GM13977 (cell line): Measurements from ENCODE around the gene PPP1R3G.

ENCODE experiments used
- DNase-seq: peaks from one replicate; pipeline ENCODE4 v3.0.0; 2012; ENCODE audit warnings: low spot score
- in situ Hi-C: fragments of 300-500 bp; cut with MboI; formaldehyde crosslinking; loops from one replicate; pipeline ENCODE4 v1.12.0; 2022; ENCODE audit warnings: low sequenced_read_pairs, low pct_unique_long_range_greater_than_20kb, mixed read lengths, inconsistent platforms; ENCODE audit not compliant: unreplicated experiment
- TF ChIP-seq, protein P1 (sequence below): IDR thresholded peaks from 2 replicates; pipeline ENCODE4 v1.5.1; 2012; ENCODE audit warnings: mild to moderate bottlenecking, control low read depth; ENCODE audit not compliant: insufficient read depth; ENCODE audit errors: extremely low read depth, missing control alignments

Gene PPP1R3G

DNA sequence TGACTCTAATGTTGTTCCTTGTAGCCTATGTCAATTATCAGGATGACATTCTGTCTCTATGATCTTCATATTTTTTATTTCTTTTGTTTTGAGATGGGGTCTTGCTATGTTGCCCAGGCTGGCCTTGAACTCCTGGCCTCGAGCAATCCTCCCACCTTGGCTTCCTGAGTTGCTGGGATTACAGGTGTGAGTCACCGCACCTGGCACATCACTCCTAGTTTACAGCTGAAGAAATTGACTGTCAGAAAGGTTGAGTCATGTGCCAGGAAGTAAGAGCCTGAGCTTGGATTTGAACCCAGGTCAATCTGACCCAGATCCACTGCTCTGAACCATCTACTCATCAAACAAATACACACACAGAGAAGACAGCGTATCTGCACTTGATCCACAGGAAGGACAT lies 14.4 kb downstream of the PPP1R3G start:
- TF ChIP-seq, protein P1, sequence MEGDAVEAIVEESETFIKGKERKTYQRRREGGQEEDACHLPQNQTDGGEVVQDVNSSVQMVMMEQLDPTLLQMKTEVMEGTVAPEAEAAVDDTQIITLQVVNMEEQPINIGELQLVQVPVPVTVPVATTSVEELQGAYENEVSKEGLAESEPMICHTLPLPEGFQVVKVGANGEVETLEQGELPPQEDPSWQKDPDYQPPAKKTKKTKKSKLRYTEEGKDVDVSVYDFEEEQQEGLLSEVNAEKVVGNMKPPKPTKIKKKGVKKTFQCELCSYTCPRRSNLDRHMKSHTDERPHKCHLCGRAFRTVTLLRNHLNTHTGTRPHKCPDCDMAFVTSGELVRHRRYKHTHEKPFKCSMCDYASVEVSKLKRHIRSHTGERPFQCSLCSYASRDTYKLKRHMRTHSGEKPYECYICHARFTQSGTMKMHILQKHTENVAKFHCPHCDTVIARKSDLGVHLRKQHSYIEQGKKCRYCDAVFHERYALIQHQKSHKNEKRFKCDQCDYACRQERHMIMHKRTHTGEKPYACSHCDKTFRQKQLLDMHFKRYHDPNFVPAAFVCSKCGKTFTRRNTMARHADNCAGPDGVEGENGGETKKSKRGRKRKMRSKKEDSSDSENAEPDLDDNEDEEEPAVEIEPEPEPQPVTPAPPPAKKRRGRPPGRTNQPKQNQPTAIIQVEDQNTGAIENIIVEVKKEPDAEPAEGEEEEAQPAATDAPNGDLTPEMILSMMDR, result no peak
- in situ Hi-C loops, result no loop called here
- DNase-seq, result no peak

GRCh38 chr6:5100806-5101205 lies 15.7 kb downstream of the PPP1R3G start:
- no peak for DNase-seq
- in situ Hi-C loops, result no loop called here
- TF ChIP-seq, protein P1, result no peak

DNA sequence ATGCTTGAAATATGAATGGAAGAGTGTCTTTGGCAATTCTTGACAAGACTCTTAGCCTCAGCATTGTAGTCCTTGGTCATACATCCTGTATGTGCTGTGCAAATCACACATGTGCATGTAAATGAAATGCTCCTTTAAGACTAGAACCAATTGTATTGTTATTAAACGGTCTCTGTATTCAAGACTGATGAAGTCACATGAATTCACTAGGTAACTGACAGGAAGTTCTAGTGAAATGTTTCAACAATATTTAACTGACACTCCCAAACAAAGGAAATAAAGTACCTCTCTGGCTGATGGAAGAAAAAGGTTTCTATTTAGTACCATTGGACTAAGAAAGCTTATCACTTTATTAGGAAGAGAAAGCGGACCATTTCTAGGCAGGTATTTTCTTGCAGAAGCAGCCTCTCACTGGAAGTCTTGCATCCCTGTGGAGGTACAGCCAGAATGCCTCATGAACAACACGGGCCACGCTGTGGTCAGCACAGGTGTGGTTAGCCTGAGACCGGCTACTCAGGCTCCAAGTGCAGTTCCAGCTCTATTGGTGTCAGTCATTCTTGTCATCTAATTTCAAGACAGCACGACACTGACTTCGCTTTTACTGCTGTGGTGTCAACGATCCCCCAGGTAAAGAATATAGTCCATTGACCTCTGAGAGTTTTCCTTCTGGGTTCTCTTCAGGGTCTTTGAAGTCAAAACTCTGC lies 17.3 kb downstream of the PPP1R3G start:
- in situ Hi-C loops, result no loop called here
- TF ChIP-seq, protein P1, result no peak
- DNase-seq, result no peak

GRCh38 chr6:5103250-5103649 lies 18.1 kb downstream of the PPP1R3G start:
- TF ChIP-seq, protein P1, result no peak
- in situ Hi-C loops, result no loop called here
- DNase-seq, result no peak

DNA sequence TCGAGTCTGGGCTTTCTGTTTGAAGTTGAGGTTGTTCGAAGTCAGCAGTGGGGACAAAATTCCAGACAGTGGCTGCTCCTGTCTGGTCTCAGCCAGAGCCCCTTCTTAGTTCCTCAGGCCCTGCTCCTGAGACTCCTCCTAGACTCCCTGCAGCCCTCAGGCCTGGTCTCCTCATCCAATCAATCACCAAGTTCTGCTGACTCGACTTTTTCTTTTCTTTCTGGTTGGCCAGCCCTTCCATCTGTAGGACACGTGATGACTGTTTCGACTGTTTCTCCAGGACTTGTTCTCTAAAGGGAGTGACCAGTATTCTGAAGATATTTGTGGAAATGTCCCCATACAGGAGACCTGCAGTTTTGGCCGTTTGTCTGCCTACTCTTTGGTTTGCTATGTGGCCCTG lies 19.5 kb downstream of the PPP1R3G start:
- in situ Hi-C loops, result no loop called here
- TF ChIP-seq, protein P1, result no peak
- DNase-seq, result no peak

- no peak for DNase-seq
- TF ChIP-seq, protein P1, result no peak
- in situ Hi-C loops, result no loop called here
These were observed 20.0 kb downstream of the PPP1R3G start for GRCh38 chr6:5105146-5105545.
